Measurements from ENCODE around the gene SYNGAP1.
"Not testable (repeated sequence)": the region's sequence is repeated elsewhere in the genome, so short reads cannot be mapped to it uniquely, and the experiment has no call there.

Gene SYNGAP1

GRCh38 chr6:33419580-33420490 lies at the start of gene SYNGAP1:
TSS of gene SYNGAP1 (plus strand) at chr6:33420065. CDS start at chr6:33420265, 200 bp downstream.
- no peak for DNase-seq (ENCODE audit: low read depth)

GRCh38 chr6:33371901-33372300 lies 48.0 kb upstream of the SYNGAP1 start:
- not testable (repeated sequence) for DNase-seq (ENCODE audit: low read depth)

- no peak for DNase-seq (ENCODE audit: low read depth)
Measured at GRCh38 chr6:33372526-33373123, 47.2 kb upstream of the SYNGAP1 start.

GRCh38 chr6:33373960-33374910 lies 45.6 kb upstream of the SYNGAP1 start:
- DNase-seq (ENCODE audit: low read depth) = no peak

GRCh38 chr6:33375143-33375671 lies 44.7 kb upstream of the SYNGAP1 start:
- DNase-seq (ENCODE audit: low read depth) = no peak

- DNase-seq (ENCODE audit: low read depth) = no peak
Measured at GRCh38 chr6:33377171-33377570, 42.7 kb upstream of the SYNGAP1 start.

- not testable (repeated sequence) for DNase-seq (ENCODE audit: low read depth)
Measured at GRCh38 chr6:33379184-33379583, 40.7 kb upstream of the SYNGAP1 start.

- DNase-seq (ENCODE audit: low read depth) = no peak
Measured at GRCh38 chr6:33380272-33380981, 39.4 kb upstream of the SYNGAP1 start.

GRCh38 chr6:33383427-33384185 lies 36.3 kb upstream of the SYNGAP1 start:
- no peak for DNase-seq (ENCODE audit: low read depth)

GRCh38 chr6:33384581-33385020 lies 35.3 kb upstream of the SYNGAP1 start:
- DNase-seq (ENCODE audit: low read depth) = no peak

- DNase-seq (ENCODE audit: low read depth) = no peak
Measured at GRCh38 chr6:33390173-33390572, 29.7 kb upstream of the SYNGAP1 start.

GRCh38 chr6:33390767-33391277 lies 29.0 kb upstream of the SYNGAP1 start:
- no peak for DNase-seq (ENCODE audit: low read depth)

GRCh38 chr6:33391278-33391921 lies 28.5 kb upstream of the SYNGAP1 start, which contains the start of gene KIFC1:
TSS of gene KIFC1 (plus strand) at chr6:33391823. CDS start at chr6:33391986, 163 bp downstream.
- peak; percentile 96 for DNase-seq (ENCODE audit: low read depth)

- DNase-seq (ENCODE audit: low read depth) = no peak
Measured at GRCh38 chr6:33391922-33392594, 27.8 kb upstream of the SYNGAP1 start.

GRCh38 chr6:33392595-33392948 lies 27.3 kb upstream of the SYNGAP1 start:
- DNase-seq (ENCODE audit: low read depth) = no peak

- DNase-seq (ENCODE audit: low read depth) = no peak
Measured at GRCh38 chr6:33392979-33393378, 26.9 kb upstream of the SYNGAP1 start.

- DNase-seq (ENCODE audit: low read depth) = no peak
Measured at GRCh38 chr6:33397541-33397940, 22.3 kb upstream of the SYNGAP1 start.

GRCh38 chr6:33398601-33399000 lies 21.3 kb upstream of the SYNGAP1 start:
- not testable (repeated sequence) for DNase-seq (ENCODE audit: low read depth)

GRCh38 chr6:33399881-33400280 lies 20.0 kb upstream of the SYNGAP1 start:
- DNase-seq (ENCODE audit: low read depth) = not testable (repeated sequence)
